IPS-NIHi11 (cell line): ENCODE measurements around the gene CORO1C.
A peak's percentile ranks its signal among the peaks of the same experiment; 100 is the strongest.
"Not testable (repeated sequence)": the region's sequence is repeated elsewhere in the genome, so short reads cannot be mapped to it uniquely, and the experiment has no call there.

Experiments used
- DNase-seq: peaks from one replicate; pipeline ENCODE4 v3.0.0; 2012; ENCODE audit warnings: mixed read lengths, low spot score

Gene CORO1C

GRCh38 chr12:108672054-108672453, 59.3 kb downstream of the CORO1C start:
- no peak for DNase-seq

GRCh38 chr12:108671110-108671509, 60.2 kb downstream of the CORO1C start:
- DNase-seq: no peak

DNA sequence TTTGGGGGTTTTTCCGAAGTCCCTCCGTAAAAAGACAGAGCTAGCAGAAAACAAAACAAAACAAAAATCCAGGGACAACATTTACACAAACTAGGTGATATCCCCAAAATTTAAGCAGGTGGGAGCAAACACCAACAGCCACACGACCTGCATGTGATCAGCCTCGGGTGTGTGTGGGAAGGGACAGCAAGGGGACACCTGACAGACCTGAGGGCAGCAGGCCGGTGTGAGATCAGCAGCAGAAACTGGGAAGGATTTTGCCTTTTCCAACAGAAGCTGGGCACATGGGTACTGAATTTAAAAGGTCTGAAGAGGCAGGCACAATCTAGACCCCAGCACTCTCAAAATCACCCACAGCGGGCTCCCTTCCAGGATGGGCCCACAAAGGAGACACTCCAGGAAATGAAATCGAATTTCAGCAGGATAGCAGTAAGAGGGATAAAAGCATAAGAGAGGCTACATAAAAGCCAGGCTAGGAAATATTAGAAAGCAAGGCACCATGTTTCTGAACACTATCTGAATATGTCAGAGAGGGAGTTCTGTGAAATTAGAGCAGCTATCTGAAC, 61.2 kb downstream of the CORO1C start:
- DNase-seq: no peak

DNA sequence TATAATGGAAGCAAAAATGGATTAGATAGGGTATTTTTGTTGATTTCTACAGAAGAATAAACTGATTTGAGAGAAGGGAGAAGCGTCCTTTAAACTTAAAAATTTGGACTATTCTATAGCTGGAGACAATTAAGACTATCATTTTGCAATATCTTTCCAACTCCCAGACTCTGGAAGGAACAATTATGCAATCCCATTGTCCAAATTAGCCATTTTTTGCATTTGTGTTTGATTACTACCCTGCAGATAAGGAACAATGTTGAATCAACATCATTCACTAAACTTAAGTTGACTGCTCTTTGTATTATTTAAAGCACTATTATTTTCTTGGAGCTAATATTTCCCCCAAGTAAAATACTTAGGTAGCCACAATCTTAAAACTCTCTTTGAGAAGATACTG, 62.8 kb downstream of the CORO1C start:
- DNase-seq: no peak

GRCh38 chr12:108668063-108668462, 63.3 kb downstream of the CORO1C start:
- DNase-seq: no peak

DNA sequence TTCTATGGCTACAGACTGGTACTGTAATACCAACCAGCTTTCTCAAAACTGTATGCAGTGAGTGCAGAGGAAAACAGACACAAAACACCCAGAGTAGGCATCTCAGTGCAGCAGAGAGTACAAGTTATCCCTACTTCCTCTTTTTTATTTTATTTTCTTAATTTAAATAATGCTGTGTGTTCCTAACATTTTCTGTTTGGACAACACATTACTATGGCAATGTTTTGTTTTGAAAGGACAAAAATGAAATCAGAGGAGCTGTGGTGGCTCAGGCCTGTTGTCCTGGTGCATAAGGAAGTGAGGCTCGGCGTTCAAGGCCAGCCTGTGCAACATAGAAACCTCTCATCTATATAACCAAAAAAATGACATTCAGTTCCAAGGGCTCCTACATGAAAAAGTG, 64.0 kb downstream of the CORO1C start:
- no peak for DNase-seq

DNA sequence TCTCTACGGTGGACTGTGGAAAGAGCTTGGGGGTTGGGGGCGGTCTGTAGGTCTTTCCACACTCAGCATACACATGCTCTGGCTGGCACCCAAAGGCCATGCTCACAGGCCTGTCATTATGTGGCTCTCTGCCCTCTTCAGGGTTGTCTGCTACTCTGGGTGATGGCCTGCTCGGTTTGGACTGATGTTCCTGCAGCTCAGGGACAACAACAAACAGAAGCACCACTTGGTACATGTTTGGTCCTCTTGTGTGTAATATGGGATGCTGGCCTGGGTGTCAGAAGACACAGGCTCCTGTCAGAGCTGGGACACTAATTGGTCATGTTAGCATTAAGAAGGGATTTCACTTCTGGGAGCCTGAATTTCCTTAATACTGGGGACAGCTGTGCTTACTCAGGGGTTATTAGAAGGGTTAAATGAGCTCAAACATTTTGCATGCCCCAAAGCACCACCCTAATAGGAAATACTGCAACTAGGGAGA, 64.9 kb downstream of the CORO1C start:
- no peak for DNase-seq

GRCh38 chr12:108665608-108666202, 65.6 kb downstream of the CORO1C start:
- no peak for DNase-seq

DNA sequence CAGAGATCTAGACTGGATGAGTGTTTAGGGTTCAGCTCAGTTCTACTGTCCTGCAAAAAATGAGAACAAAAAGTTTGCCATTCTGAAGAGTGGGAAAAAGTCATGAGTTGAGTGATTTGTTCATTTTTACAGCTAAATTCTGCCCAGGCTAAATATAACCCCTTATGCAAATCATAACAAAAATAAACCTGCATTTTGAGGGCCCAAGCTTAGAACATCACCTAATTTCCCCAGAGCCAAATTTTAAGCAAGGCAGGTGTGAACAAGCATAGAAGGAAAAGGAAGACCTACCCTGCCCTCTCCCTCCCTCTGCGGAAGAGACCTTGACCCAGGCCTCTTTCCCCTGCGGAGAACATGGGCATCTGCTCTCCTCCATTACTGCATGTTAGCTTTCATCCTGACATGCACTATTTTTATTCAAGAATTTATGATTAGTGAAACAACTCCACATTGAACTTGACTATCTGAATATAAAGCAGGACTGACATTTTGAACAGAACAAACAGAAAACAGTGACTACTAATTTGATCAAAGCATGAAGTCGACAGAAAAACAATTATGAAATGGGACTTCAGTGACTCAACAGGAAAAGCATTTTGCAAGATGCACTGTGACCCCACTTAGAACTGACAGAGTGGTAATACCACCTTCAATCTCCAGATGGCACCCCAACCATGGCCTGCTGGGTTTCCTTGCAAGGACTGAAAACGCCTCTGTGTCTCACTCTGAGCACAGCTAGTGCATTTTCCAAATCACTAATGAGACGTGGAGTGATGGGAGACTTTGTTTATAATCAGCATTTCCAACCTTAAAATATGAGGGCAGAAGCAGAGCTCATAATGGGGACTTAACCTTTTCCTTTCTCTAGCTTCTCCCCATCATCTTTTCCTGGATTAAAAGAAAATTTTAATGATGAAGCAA, 66.7 kb downstream of the CORO1C start:
- DNase-seq: peak; percentile 75

GRCh38 chr12:108663324-108664015, 67.8 kb downstream of the CORO1C start:
- DNase-seq: no peak

GRCh38 chr12:108658115-108658514, 73.2 kb downstream of the CORO1C start:
- not testable (repeated sequence) for DNase-seq

DNA sequence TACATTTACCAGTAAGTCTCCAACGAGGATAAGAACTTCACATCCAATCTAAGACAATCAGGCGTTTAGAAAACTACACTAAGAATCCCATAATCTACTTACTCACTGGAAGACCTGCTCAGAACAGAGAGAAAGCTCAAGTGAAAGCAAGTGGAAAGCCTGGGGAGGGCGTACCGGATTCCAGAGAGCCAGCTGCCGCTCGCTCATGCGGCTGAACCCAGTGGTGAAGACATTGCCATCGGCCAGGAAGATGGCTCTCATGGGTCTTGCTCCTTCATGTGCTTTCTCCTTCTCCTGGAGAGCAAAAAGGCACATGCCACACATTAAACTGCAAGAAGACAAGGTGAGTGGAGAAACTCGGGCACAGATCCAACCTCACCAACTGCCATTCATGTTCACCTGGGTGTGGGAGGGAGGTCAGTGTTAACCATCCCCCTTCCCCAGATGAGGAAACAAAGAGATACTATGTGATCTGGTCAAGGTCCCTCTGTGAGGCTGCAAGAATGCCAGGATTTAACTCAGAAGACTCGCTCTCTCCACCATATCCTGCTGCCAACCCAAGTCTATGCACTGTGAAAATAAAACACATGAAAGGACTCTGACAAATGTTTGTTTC, 74.1 kb downstream of the CORO1C start:
- no peak for DNase-seq

DNA sequence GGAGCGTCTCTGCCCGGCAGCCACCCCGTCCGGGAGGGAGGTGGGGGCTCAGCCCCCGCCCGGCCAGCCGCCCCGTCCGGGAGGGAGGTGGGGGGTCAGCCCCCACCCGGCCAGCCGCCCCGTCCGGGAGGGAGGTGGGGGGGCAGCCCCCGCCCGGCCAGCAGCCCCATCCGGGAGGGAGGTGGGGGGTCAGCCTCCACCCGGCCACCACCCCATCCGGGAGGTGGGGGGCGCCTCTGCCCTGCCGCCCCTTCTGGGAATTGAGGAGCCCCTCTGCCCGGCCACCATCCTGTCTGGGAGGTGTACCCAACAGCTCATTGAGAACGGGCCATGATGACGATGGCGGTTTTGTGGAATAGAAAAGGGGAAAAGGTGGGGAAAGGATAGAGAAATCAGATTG, 75.1 kb downstream of the CORO1C start:
- not testable (repeated sequence) for DNase-seq

GRCh38 chr12:108655812-108656175, 75.5 kb downstream of the CORO1C start:
- DNase-seq: not testable (repeated sequence)

GRCh38 chr12:108654622-108655021, 76.7 kb downstream of the CORO1C start:
- not testable (repeated sequence) for DNase-seq

- no peak for DNase-seq
Observed at GRCh38 chr12:108653922-108654321, 77.4 kb downstream of the CORO1C start.

- no peak for DNase-seq
Observed at GRCh38 chr12:108653082-108653516, 78.2 kb downstream of the CORO1C start.

DNA sequence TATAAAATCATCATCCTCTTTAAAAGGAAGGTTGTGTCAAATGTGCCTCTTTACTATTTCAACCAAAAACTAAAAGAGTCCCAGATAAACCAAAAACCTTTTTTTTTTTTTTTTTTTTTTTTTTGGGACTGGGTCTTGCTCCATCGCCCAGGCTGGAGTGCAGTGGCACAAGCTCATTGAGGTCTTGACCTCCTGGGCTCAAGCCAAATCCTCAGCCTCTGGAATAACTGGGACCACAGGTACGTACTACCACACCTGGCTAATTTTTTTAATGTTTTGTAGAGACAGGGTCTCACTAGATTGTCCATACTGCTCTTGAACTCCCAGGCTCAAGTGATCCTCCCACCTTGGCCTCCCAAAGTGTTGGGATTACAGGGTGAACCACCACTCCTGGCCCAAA, 81.2 kb downstream of the CORO1C start:
- no peak for DNase-seq

- no peak for DNase-seq
Observed at GRCh38 chr12:108649669-108650068, 81.6 kb downstream of the CORO1C start.

DNA sequence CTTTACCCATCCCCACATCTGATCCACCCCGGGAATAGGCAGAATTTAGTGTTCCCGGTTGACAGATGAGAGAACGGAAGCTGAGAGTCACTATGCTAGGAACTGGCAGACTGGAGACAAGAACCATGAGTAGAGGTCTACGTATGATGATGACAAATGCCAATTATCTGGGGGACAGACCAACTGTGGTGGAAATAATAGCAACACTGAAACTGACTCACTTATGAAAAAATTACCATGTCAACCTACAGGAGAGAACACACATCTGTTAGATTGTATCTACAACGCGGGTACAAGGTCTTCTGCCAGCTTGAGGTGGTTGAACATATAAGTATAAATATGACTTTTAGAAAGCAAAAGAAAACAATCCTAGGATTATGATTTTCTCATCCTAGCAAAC, 82.2 kb downstream of the CORO1C start:
- no peak for DNase-seq

DNA sequence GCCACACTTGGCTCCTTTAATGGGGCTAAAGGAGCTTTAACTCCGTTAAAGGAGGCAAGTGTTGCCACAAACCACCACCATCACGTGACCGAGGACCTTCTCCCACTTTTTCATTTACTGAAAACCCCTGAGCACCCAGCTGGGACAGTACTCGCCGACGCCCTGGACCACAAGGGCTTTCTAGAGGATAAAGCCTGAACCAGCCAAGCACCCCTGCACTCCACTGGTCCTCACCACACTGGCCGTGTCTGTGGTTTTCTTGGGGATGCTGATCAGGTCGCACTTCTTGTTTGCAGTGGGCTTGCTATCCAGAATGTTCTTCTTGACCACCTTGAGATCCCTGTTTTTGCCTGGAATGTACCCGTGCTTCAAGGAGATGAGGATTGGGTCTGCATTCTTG, 82.9 kb downstream of the CORO1C start:
- no peak for DNase-seq
